BLaER1 treated with 17β-estradiol and CSF1 and Interleukin-3, amounts not matched to agents 10 nM and 100 nM (cell line): Measurements from ENCODE around the gene LIPM.

ENCODE experiments used
- H3K27ac ChIP-seq, 11 experiments: shearing (Covaris generic); formaldehyde crosslinking; 2 replicates each; pipeline ENCODE4 v1.8.1; 2022
- H3K27me3 ChIP-seq, 11 experiments: shearing (Covaris generic); formaldehyde crosslinking; 2 replicates each; pipeline ENCODE4 v1.8.1; 2022
- H3K36me3 ChIP-seq, 11 experiments: shearing (Covaris generic); formaldehyde crosslinking; 2 replicates each; pipeline ENCODE4 v1.8.1; 2022
- H3K4me1 ChIP-seq, 10 experiments: shearing (Covaris generic); formaldehyde crosslinking; 2 replicates each; pipeline ENCODE4 v1.8.1; 2022
- H3K4me2 ChIP-seq, 11 experiments: shearing (Covaris generic); formaldehyde crosslinking; 2 replicates each; pipeline ENCODE4 v1.8.1; 2022
- H3K4me3 ChIP-seq, 10 experiments: shearing (Covaris generic); formaldehyde crosslinking; 2 replicates each; pipeline ENCODE4 v1.8.1; 2022
- H3K9ac ChIP-seq, 11 experiments: shearing (Covaris generic); formaldehyde crosslinking; 2 replicates each; pipeline ENCODE4 v1.8.1; 2022
- H3K9me3 ChIP-seq, 11 experiments: shearing (Covaris generic); formaldehyde crosslinking; replicated peaks in 1 of 11; 2 replicates each; pipeline ENCODE4 v1.8.1; 2022
- H4K20me1 ChIP-seq, 11 experiments: shearing (Covaris generic); formaldehyde crosslinking; 2 replicates each; pipeline ENCODE4 v1.8.1; 2022
- Cebpa-rat ChIP-seq, 11 experiments: shearing (Covaris generic); IDR thresholded peaks; 2 replicates each; pipeline ENCODE4 v1.8.1; 2022

LIPM gene

DNA sequence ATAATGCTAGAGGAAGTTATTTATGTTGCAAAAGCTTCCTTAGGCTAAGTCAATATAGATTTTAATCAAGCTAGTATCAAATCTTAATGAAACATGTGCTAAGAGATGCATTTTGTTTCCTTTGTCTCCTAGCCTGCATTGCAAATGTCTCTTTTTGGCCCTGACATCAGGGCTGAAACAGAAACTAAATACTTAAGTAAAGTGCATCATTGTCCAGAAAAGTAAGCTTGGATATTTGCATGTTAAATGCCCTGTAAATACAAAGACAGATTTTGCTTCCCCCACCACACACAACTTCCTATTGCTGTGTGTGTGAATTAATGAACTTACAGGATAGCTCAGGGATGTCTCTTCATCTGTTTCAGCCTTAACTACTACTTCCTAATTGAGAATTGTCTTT, 67.6 kb downstream of the LIPM start:
- Histone ChIP-seq H4K20me1 (no peaks in the 10 kb centered on the region), H3K4me3 (no peak overlapping the region), H3K4me1 (peaks cover 0 to 30% (median 0%) of the 10 kb centered on the region in 10 experiments; a peak in 4 of 20 replicates), H3K27ac (no peak overlapping the region), H3K27me3 (no peaks in the 10 kb centered on the region), H3K9me3 (0 out of 22 replicates have a peak, but pooled peaks cover 0 to 4% (median 0%) of the 10 kb centered on the region in 11 experiments), H3K36me3 (no peaks in the 10 kb centered on the region), H3K9ac (no peak overlapping the region), H3K4me2 (no peak overlapping the region)
- no peak for TF ChIP-seq Cebpa-rat (IDR thresholded peaks at IDR 0.05)
